Measurements from ENCODE around the gene PSAT1. TPM values are rescaled to one million over a fixed set of nuclear protein-coding genes. Genes with fewer than 3 reads are reported as not detected.

PSAT1 gene
- total RNA-seq, 1 experiment from 2014 or later = 71.8 TPM

DNA sequence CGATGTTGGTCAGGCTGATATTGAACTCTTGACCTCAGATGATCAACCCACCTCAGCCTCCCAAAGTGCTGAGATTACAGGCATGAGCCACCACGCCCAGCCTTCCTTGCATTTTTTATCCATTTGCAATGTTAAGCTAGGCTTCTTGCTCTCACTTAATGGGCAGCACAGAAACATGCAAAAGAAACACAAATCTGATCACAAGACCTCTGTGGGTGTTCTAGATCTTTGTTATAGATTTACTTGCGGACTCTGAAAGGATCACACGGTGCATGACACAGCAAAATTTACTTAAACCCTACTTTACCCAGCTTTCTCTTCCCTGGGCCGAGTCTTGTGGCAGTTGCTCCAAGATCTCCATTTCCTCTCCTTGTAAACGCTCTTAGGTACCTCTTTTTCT, 71.3 kb downstream of the PSAT1 start:
- Histone ChIP-seq H3K4me1 (ENCODE audit: control insufficient read depth, insufficient read depth, low read length) (no peaks in the 10 kb centered on the region), H3K27me3 (ENCODE audit: control insufficient read depth, insufficient read depth, low read length) (no peaks in the 10 kb centered on the region), H3K36me3 (ENCODE audit: control insufficient read depth, insufficient read depth, low read length) (no peaks in the 10 kb centered on the region), H3K4me3 (ENCODE audit: low read depth in 2 of 2, low read length in 2 of 2) (no peak overlapping the region), H3K9me3 (ENCODE audit: control insufficient read depth, insufficient read depth, low read depth, low read length) (no peaks in the 10 kb centered on the region), H3K27ac (ENCODE audit: low read length) (no peak overlapping the region)
- intact Hi-C loops (cut with micrococcal nuclease; ENCODE audit: unreplicated experiment) (no loop called here), in situ Hi-C loops (cut with HindIII; ENCODE audit: low pct_unique_long_range_greater_than_20kb, low sequenced_read_pairs) (no loop called here)
- CTCF ChIA-PET = no interaction called here
- POLR2A ChIA-PET = no interaction called here
- TF ChIP-seq SIN3A (IDR thresholded peaks at IDR 0.05; ENCODE audit: borderline replicate concordance, insufficient read depth, low read depth, low read length) (no peak), CTCF (IDR thresholded peaks at IDR 0.05) (no peak)
- TF ChIP-seq, protein P1, sequence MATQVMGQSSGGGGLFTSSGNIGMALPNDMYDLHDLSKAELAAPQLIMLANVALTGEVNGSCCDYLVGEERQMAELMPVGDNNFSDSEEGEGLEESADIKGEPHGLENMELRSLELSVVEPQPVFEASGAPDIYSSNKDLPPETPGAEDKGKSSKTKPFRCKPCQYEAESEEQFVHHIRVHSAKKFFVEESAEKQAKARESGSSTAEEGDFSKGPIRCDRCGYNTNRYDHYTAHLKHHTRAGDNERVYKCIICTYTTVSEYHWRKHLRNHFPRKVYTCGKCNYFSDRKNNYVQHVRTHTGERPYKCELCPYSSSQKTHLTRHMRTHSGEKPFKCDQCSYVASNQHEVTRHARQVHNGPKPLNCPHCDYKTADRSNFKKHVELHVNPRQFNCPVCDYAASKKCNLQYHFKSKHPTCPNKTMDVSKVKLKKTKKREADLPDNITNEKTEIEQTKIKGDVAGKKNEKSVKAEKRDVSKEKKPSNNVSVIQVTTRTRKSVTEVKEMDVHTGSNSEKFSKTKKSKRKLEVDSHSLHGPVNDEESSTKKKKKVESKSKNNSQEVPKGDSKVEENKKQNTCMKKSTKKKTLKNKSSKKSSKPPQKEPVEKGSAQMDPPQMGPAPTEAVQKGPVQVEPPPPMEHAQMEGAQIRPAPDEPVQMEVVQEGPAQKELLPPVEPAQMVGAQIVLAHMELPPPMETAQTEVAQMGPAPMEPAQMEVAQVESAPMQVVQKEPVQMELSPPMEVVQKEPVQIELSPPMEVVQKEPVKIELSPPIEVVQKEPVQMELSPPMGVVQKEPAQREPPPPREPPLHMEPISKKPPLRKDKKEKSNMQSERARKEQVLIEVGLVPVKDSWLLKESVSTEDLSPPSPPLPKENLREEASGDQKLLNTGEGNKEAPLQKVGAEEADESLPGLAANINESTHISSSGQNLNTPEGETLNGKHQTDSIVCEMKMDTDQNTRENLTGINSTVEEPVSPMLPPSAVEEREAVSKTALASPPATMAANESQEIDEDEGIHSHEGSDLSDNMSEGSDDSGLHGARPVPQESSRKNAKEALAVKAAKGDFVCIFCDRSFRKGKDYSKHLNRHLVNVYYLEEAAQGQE (IDR thresholded peaks at IDR 0.05; ENCODE audit: insufficient read depth in 1 of 2, low read depth in 2 of 2, low read length in 1 of 2) = no peak
- no peak for ATAC-seq
- no peak for DNase-seq (ENCODE audit: low read depth, low spot score)
- BruUV-seq (replicated peaks) = no TSS peak

GRCh38 chr9:78369639-78370219, 72.8 kb downstream of the PSAT1 start:
- in situ Hi-C loops (cut with HindIII; ENCODE audit: low pct_unique_long_range_greater_than_20kb, low sequenced_read_pairs) (no loop called here), intact Hi-C loops (cut with micrococcal nuclease; ENCODE audit: unreplicated experiment) (no loop called here)
- peak; percentile 18 for DNase-seq (ENCODE audit: low read depth, low spot score)
- no TSS peak for BruUV-seq (replicated peaks)
- POLR2A ChIA-PET = no interaction called here
- peak; percentile 94 for ATAC-seq
- TF ChIP-seq CTCF (IDR thresholded peaks at IDR 0.05) (peak; percentile 86), TCF7L2 (IDR thresholded peaks at IDR 0.05; ENCODE audit: low read depth, low read length) (no peak)
- H3K27me3 ChIP-seq (ENCODE audit: control insufficient read depth, insufficient read depth, low read length) = no peaks in the 10 kb centered on the region
- no peak overlapping the region for H3K27ac ChIP-seq (ENCODE audit: low read length)
- H3K4me1 ChIP-seq (ENCODE audit: control insufficient read depth, insufficient read depth, low read length) = no peaks in the 10 kb centered on the region
- no peaks in the 10 kb centered on the region for H3K36me3 ChIP-seq (ENCODE audit: control insufficient read depth, insufficient read depth, low read length)
- CTCF ChIA-PET = interaction anchor here (0.5 kb wide), 1 partner anchor 106 kb away, joined by 3 read pairs; no protein-coding TSS in a partner anchor
- H3K9me3 ChIP-seq (ENCODE audit: control insufficient read depth, insufficient read depth, low read depth, low read length) = no peaks in the 10 kb centered on the region
- no peak overlapping the region for H3K4me3 ChIP-seq (ENCODE audit: low read depth in 2 of 2, low read length in 2 of 2)
